GM10248 (cell line): ENCODE data around the gene HMGN3.

ENCODE experiments used
- CTCF ChIA-PET: fragments of 300-600 bp; sonication (Branson Sonifier 250); formaldehyde crosslinking; extraction: SDS; loops from one replicate; lab custom pipeline; 2021; ENCODE audit warnings: antibody characterized with exemption; lab: Yijun Ruan, JAX
- POLR2A ChIA-PET: fragments of 350-650 bp; sonication (Branson Sonifier 250); formaldehyde crosslinking; extraction: SDS; loops from one replicate; lab custom pipeline; 2020; ENCODE audit warnings: antibody characterized with exemption; lab: Yijun Ruan, JAX
- DNase-seq: peaks from one replicate; pipeline ENCODE4 v3.0.0; 2012; ENCODE audit errors: extremely low spot score
- TF ChIP-seq, protein P1 (sequence below): IDR thresholded peaks from 2 replicates; pipeline ENCODE4 v1.5.1; 2012; ENCODE audit warnings: mild to moderate bottlenecking, low read depth; ENCODE audit errors: extremely low read depth, missing control alignments, control extremely low read depth

HMGN3 gene

DNA sequence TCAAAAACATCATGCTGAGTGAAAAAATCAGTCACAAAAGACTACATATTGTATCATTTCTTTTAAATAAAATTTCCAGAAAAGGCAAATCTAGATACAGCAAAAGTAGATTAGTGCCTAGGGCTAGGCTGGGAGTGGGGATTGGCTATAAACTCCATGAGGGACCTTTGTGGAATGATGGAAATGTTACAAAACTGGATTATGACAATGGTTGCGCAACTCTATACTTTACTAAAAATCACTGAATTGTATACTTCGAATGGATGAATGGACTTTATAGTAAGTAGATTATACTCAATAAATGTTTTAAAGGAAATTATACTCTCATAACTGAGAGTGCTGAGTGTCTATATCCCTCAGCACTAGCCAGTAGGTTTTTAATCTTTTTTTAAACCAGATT lies 4.3 kb downstream of the HMGN3 start:
- CTCF ChIA-PET: no interaction called here
- TF ChIP-seq, protein P1, sequence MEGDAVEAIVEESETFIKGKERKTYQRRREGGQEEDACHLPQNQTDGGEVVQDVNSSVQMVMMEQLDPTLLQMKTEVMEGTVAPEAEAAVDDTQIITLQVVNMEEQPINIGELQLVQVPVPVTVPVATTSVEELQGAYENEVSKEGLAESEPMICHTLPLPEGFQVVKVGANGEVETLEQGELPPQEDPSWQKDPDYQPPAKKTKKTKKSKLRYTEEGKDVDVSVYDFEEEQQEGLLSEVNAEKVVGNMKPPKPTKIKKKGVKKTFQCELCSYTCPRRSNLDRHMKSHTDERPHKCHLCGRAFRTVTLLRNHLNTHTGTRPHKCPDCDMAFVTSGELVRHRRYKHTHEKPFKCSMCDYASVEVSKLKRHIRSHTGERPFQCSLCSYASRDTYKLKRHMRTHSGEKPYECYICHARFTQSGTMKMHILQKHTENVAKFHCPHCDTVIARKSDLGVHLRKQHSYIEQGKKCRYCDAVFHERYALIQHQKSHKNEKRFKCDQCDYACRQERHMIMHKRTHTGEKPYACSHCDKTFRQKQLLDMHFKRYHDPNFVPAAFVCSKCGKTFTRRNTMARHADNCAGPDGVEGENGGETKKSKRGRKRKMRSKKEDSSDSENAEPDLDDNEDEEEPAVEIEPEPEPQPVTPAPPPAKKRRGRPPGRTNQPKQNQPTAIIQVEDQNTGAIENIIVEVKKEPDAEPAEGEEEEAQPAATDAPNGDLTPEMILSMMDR: no peak
- POLR2A ChIA-PET: no interaction called here
- DNase-seq: no peak

DNA sequence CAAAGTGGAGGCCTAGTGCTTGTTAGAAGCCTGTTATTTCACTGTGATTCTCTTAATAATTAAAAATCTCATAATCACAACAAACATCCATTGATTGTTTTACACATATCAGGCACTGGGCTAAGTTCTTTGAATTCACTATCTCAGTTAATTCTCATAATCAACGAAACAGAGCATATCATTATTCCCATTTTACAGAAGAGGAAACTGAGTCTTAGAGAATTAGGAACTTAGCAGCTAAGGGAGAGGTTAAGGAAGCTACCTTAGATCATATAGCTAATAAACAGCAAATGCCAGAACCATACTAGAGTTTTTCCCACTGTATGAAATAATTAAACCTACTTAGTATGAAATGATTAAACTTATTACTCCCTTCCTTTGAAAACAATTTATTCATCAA lies 7.0 kb downstream of the HMGN3 start:
- DNase-seq: no peak
- ChIA-PET CTCF (interaction anchor here (1.0 to 2.2 kb wide), 3 partner anchors 9 to 159 kb away, joined by 3 to 7 read pairs (median 3); no protein-coding TSS in a partner anchor), POLR2A (no interaction called here)
- TF ChIP-seq, protein P1: no peak

DNA sequence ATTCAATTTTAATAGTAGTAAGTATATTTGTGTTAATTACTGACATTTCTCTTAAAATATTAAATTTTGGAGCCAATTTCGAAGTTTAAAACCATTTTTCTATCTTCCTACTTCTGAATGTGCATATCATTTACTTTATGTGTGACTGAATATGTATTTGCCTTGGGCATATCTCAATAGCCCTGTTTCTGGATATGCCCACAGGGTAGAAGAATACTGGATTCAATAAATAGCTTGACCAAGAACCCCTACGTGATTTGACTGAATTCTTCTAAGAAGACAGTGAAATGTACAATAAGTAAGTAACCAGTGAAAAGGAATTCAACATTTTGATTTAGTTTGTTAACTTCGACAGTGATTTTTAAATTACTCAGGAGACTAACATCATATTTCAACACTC lies 7.8 kb downstream of the HMGN3 start:
- TF ChIP-seq, protein P1: no peak
- CTCF ChIA-PET: interaction anchor here (1.7 kb wide), 1 partner anchor 11 kb away, joined by 6 read pairs; no protein-coding TSS in a partner anchor
- DNase-seq: no peak
- POLR2A ChIA-PET: no interaction called here

DNA sequence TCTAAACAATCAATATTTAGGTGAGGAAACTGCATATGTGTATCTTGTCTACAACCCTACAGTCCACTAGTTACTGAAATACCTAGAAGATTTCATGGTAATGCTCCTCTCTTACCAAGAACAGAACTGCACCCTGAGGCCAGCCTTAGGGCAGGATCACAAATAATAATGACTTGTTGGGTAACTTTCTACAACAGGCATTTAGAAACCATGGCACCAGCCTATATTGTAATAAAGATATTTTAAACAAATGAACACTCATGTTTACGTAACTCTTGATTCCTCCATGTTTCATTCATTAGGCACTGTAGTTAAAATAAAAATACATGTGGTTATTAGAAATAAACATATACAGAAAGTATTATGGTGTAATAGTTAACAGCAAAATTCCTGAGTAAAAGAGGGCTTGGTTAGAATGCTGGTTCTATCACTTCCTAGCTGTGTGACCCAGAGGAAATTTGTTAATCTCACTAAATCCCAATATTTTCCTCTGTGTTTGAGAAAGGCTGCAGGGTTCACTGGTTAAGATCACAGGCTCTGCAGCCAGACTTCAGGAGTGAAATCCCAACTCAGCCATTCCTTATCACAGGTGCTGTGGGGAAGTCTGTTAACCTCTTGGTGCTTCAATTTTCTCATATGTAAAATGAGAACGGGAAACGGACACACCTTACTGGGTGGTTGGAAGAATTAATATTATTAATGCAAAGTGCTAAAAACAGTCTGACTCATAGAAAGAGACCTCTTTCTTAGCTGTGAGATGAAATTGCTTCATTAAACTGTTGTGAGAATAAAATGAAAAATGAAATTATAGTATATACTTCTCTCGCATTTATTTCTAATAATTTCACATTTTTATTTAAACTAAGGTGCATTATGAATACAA lies 8.5 kb downstream of the HMGN3 start:
- ChIA-PET POLR2A (no interaction called here), CTCF (interaction anchor here (1.7 to 2.0 kb wide), 2 partner anchors 11 to 13 kb away, joined by 6 to 8 read pairs; no protein-coding TSS in a partner anchor)
- no peak for DNase-seq
- TF ChIP-seq, protein P1: no peak

DNA sequence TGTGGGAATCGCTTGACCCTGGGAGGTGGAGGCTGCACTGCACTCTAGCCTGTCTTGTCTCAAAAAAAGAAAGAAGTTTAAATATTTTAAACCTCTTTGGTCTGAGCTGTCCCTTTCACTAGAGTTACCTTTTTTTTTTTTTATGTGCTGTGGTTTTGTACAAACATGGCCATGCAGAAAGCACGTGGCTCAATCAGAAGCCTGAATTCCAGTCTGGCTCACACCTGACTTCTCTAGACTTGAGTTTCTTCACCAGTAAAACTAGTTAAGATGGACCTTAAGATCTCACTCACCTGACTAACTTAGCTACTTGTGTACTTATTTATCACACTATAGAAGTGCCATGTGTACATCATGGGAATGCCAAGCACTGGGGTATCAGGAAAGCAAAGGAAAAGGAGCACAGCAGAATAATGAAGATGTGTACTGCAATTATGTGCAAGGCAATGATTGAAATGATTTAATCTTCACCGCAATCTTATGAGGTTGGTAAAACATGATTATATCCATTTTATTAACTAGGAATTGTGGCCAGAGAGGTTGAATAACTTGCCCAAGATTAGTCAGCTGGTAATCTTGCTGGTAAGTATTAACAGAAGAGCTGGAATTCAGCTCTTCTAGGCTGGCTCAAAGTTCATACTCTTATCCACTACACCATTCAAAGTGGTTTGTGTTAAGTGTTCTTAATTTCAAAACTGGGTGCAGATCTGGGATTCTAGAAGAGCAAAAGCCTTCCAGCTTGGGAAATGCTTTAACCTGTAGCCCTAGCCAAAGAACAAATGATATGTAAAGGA lies 10.7 kb downstream of the HMGN3 start:
- CTCF ChIA-PET: interaction anchor here (1.3 to 2.0 kb wide), 2 partner anchors 11 to 319 kb away, joined by 3 to 8 read pairs; no protein-coding TSS in a partner anchor
- POLR2A ChIA-PET: no interaction called here
- TF ChIP-seq, protein P1: no peak
- DNase-seq: no peak

DNA sequence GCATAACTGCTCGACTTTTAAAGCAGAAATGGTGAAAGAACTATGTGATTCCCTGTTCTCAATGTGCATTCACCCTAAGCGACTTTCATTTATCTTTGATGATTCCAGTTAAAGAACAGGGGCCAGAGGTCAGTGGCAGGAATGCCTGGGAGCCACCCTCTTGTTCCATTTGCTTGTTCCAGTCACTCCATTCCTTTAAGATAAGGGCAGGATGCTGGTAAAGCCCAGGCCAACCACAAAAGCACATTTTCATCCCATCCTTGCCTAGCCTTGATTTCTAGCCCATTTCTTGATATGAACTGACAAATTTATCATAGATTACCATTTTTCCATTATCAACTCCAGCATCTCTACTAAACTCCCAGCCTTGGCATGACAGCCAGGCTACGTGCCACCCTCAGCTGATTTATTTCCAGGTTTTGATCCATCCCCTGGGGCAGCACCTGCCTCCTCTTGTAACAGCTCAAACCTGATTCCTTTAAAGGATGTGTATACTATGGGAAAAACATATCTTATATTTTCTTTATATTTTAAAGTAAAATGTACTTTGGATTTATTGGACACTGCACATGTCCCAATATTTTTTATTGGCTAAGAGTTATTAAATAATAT lies 19.2 kb downstream of the HMGN3 start:
- DNase-seq: no peak
- CTCF ChIA-PET: no interaction called here
- POLR2A ChIA-PET: no interaction called here
- TF ChIP-seq, protein P1: no peak
